Transverse colon (tissue), 4 donors: ENCODE data around the gene VEGFB. TPM values are rescaled to one million over a fixed set of nuclear protein-coding genes. Genes with fewer than 3 reads are reported as not detected.

Experiments
- DNase-seq: peaks from one replicate; pipeline ENCODE4 v3.0.0-alpha.2; 2019
- H3K27ac ChIP-seq, 4 donors: fragments of 200-600 bp; sonication (generic); 2 replicates each; pipeline ENCODE4 v1.5.1; 2016 to 2018; ENCODE audit warnings: inconsistent platforms in 4 of 4
- H3K27me3 ChIP-seq: fragments of 200-600 bp; sonication (generic); 2 replicates; pipeline ENCODE4 v1.5.1; 2017; ENCODE audit warnings: inconsistent platforms
- H3K36me3 ChIP-seq, 4 donors: fragments of 200-600 bp; sonication (generic); 2 replicates each; pipeline ENCODE4 v1.5.1; 2017 to 2019; ENCODE audit warnings: inconsistent platforms in 4 of 4
- H3K4me1 ChIP-seq, 4 donors: fragments of 200-600 bp; sonication (generic); 2 replicates each; pipeline ENCODE4 v1.5.1; 2017 to 2020; ENCODE audit warnings: inconsistent platforms in 4 of 4
- H3K4me3 ChIP-seq, 4 donors: fragments of 200-600 bp; sonication (generic); 1 replicate in 1 of 4; 2 replicates in 3 of 4; pipeline versions ENCODE4 v1.5.1 to v1.6.1; 2017 to 2019; ENCODE audit warnings: inconsistent platforms in 4 of 4
- H3K9me3 ChIP-seq, 2 donors: fragments of 200-600 bp; sonication (generic); 2 replicates each; pipeline ENCODE4 v1.5.1; 2017 to 2019; ENCODE audit warnings: inconsistent platforms in 2 of 2
- EP300 ChIP-seq: sonication (generic); formaldehyde crosslinking; IDR thresholded peaks from one replicate; pipeline ENCODE4 v1.6.1; 2017; ENCODE audit warnings: antibody characterized with exemption, low read depth
- POLR2A ChIP-seq: fragments of 450-650 bp; IDR thresholded peaks from one replicate; pipeline ENCODE4 v1.6.1; 2016; ENCODE audit warnings: antibody characterized with exemption, mild to moderate bottlenecking, moderate library complexity
- POLR2AphosphoS5 ChIP-seq, 3 donors: sonication (generic); formaldehyde crosslinking; IDR thresholded peaks; one replicate each; pipeline ENCODE4 v1.6.1; 2016; ENCODE audit warnings: antibody characterized with exemption in 3 of 3
- WGBS, 2 donors: methylation state at CpG; one replicate each; pipeline ENCODE4 v1.1.5; 2018; ENCODE audit warnings: low coverage in 1 of 2; 5-methylcytosine and 5-hydroxymethylcytosine counted together
- in situ Hi-C, 4 donors: fragments of 200-750 bp; cut with MboI; loops; one replicate each; pipeline versions ENCODE4 v1.15.0 to v1.15.1; 2017; ENCODE audit warnings: low sequenced_read_pairs in 3 of 4, low pct_ligation_motif_present in 1 of 4, low pct_unique_long_range_greater_than_20kb in 1 of 4
- intact Hi-C: fragments of 100-400 bp; cut with DNase I; formaldehyde crosslinking; loops from one replicate; pipeline ENCODE4 v1.15.1; 2023; ENCODE audit warnings: low total_unique reads
- total RNA-seq, 4 donors: library from RNA; depleted of rRNA; stranded (reverse); fragments of >200 nt; gene quantifications; one replicate each; pipeline ENCODE4 v1.1.0, GENCODE V29; 2016
- TF ChIP-seq, protein P1 (sequence below), 5 experiments: fragments of 200-600 bp in 3 of 5; fragments of 450-650 bp in 2 of 5; sonication (generic) in 3 of 5; IDR thresholded peaks; 1 replicate in 2 of 5; 2 replicates in 3 of 5; pipeline ENCODE4 v1.5.1; 2016 to 2017; ENCODE audit warnings: antibody characterized with exemption in 5 of 5, inconsistent platforms in 3 of 5, mild to moderate bottlenecking in 2 of 5, moderate library complexity in 1 of 5

The VEGFB gene
- total RNA-seq, 4 donors from 2014 or later, result 34.0 to 84.9 (median 36.8) TPM

DNA sequence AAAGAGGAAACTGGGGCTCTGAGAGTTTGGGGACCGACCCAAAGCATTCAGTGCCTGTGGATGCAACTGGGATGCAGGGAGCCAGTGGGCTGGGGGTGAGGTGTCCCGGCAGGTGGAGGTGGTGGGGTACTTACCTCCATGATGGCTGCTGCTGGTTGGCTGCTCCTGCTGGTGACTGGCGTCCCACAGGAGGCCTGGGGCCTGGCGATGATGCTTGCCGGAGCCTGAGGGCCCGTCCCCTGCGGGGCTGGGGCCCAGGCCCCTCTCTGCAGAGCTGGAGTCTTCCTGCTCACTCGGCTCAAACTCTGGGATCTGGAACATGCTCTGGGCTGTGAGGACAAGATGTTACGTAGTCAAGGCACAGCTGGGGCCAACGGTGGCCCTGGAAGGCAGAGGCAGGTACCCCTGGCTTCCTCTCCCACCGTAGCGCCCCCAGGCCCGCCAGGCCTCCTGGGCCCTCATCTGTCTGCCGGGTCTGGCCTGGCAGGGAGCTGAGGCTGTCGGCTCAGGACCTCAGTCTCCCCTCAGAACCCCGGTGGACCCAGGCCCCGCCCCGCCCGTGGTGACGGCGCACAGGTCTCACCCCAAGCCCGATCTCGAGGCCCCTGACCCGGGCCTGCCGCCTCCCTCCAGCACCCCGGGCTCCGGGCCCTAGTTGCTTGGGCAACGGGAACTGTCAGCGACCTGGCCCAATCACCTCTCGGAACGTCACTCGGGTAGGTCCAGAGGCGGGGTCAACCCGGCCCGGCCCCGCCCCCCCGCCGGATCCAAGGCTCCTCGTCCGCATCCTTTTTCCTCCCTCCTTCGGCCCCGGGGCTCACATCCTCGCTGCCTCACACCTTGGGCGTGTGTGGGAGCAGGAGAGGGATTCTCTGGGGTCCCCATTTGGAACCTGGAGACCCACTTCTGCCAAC lies 49.9 kb downstream of the VEGFB start, which contains the start of gene BAD:
BAD (minus strand) TSS at position 618 of the 914 bp plus-strand sequence; CDS start at position 321, 297 bp downstream.
- in situ Hi-C loops, result no loop called here
- TF ChIP-seq EP300 (no peak), POLR2A (peak; percentile 85), POLR2AphosphoS5 (IDR thresholded peaks at IDR 0.05) (peak; percentile 82 to 87 (median 85))
- TF ChIP-seq, protein P1, sequence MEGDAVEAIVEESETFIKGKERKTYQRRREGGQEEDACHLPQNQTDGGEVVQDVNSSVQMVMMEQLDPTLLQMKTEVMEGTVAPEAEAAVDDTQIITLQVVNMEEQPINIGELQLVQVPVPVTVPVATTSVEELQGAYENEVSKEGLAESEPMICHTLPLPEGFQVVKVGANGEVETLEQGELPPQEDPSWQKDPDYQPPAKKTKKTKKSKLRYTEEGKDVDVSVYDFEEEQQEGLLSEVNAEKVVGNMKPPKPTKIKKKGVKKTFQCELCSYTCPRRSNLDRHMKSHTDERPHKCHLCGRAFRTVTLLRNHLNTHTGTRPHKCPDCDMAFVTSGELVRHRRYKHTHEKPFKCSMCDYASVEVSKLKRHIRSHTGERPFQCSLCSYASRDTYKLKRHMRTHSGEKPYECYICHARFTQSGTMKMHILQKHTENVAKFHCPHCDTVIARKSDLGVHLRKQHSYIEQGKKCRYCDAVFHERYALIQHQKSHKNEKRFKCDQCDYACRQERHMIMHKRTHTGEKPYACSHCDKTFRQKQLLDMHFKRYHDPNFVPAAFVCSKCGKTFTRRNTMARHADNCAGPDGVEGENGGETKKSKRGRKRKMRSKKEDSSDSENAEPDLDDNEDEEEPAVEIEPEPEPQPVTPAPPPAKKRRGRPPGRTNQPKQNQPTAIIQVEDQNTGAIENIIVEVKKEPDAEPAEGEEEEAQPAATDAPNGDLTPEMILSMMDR (IDR thresholded peaks at IDR 0.05), result no peak

DNA sequence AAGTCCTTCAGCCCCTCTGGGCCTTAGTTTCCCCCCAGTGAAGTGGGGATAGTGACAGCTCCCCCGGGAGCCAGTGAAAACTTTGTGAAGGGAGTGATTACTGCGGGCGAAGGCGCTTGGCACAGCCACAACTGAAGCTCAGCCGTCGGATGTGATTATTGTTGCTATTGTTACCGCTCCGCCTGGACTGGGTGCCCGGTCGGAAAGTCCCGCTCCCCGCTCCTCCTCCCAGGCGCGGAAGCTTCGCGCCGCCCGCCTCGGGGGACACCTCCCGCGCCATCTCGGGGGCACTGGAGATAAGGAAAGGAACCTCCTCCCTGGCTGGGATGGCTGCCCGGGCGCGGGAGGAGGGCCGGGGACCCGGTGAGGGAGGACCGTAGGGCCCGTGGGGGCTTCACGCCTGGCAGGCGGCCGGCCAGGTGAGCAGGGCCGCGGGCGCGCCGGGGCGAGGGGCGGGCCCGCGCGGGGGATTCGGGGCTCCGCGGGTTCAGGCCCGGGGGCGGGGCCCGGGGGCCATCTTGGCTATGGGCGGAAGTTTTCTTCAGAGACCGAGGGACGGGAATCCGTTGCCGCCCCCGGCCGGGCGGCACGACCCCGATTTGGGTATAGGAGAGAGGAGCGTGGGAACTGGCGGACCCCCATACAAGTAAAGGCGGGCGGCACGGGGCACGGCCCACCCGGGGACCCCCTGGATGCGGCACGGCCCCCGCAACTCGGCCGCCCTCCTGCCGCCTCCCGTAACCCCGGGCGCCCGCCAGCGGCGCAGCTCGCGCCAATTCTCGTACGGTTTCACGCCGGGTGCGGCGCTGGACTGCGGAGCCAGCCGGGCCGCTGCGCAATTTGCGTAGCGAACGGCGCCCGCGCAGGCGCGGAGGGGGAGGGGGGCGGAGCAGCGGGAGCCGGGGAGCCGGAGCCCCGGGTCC lies 50.8 kb downstream of the VEGFB start, which contains the start of gene GPR137:
GPR137 (plus strand) TSS at position 887 of the 923 bp plus-strand sequence. CDS start 677 bp downstream, outside the sequence.
- peak within 1 kb of the TSS; percentile 72 to 85 (median 78) for H3K4me3 ChIP-seq
- peaks cover 22 to 32% (median 26%) of the 10 kb centered on the region in 4 donors for H3K4me1 ChIP-seq
- TF ChIP-seq POLR2A, result peak; percentile 17
- TF ChIP-seq, protein P1 (IDR thresholded peaks at IDR 0.05), result no peak
- peak in 2 of 3 donors; percentile 42 to 68 for TF ChIP-seq POLR2AphosphoS5 (IDR thresholded peaks at IDR 0.05)
- TF ChIP-seq EP300, result no peak
- peaks cover 0 to 3% (median 0%) of the 10 kb centered on the region in 4 donors for H3K36me3 ChIP-seq
- WGBS, 2 donors, result 0% methylated on average over 53 of the region's 102 CpGs; no CpG with 5 or more reads in 1 of the 2 donors
- intact Hi-C loops, result no loop called here
- peak within 1 kb of the TSS; percentile 95 to 99 (median 97) for H3K27ac ChIP-seq
- H3K9me3 ChIP-seq, result no peaks in the 10 kb centered on the region
- peaks cover 9% of the 10 kb centered on the region for H3K27me3 ChIP-seq
- in situ Hi-C loops, result no loop called here
- peak; percentile 91 for DNase-seq

More for the DNA sequence above, 49.9 kb downstream of the VEGFB start, which contains the start of gene BAD:
- Histone ChIP-seq H3K9me3 (no peaks in the 10 kb centered on the region), H3K27ac (peak within 1 kb of the TSS; percentile 95 to 99 (median 97)), H3K4me3 (peak within 1 kb of the TSS; percentile 72 to 85 (median 78)), H3K4me1 (peaks cover 22 to 32% (median 26%) of the 10 kb centered on the region in 4 donors), H3K27me3 (no peaks in the 10 kb centered on the region), H3K36me3 (peaks cover 0 to 3% (median 0%) of the 10 kb centered on the region in 4 donors)
- WGBS, 2 donors, result 4% methylated on average over 37 of the region's 44 CpGs; no CpG with 5 or more reads in 1 of the 2 donors
- peak; percentile 97 for DNase-seq
- intact Hi-C loops, result no loop called here

DNA sequence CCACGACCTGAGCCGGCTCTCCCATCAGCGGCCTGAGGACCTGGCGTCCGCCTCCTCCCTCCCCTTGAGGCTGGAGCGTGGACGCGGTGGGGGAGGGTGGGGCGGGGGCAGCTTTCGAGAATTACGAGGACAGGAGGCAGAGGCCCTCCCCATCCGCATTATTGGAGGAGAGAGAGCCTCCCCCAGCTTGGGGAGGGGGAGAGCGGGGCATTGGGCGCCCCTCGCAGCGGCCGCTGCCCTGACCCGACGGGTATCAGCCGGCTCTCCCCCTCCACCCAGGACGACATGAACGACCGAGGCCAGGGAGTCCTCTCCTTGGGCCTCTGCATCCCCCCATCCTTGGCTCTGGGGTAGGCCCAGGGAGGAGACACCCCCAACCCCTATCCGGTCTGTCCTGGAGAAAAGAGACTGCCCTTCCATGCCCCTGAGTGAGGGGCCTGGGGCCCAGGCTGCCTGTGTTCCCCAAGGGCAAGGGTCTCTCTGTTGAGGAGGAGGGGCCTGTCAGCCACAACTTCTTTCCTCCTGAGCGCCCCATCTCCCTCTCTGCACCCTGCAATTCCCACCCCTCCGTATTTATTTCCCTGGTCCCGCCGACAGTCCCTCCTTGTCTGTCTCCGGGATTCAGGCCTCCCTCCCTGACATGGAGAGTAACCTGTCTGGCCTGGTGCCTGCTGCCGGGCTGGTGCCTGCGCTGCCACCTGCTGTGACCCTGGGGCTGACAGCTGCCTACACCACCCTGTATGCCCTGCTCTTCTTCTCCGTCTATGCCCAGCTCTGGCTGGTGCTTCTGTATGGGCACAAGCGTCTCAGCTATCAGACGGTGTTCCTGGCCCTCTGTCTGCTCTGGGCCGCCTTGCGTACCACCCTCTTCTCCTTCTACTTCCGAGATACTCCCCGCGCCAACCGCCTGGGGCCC lies 51.8 kb downstream of the VEGFB start:
- H3K27ac ChIP-seq, result peak overlapping the region; percentile 95 to 99 (median 97)
- intact Hi-C loops, result no loop called here
- H3K4me1 ChIP-seq, result peaks cover 22 to 36% (median 28%) of the 10 kb centered on the region in 4 donors
- in situ Hi-C loops, result no loop called here
- H3K36me3 ChIP-seq, result no peaks in the 10 kb centered on the region
- TF ChIP-seq POLR2A (no peak), EP300 (no peak), POLR2AphosphoS5 (IDR thresholded peaks at IDR 0.05) (no peak)
- TF ChIP-seq, protein P1 (IDR thresholded peaks at IDR 0.05), result no peak
- H3K9me3 ChIP-seq, result no peaks in the 10 kb centered on the region
- peak overlapping the region; percentile 72 to 85 (median 78) for H3K4me3 ChIP-seq
- DNase-seq, result peak; percentile 49
- 23% methylated on average over 38 of the region's 40 CpGs; no CpG with 5 or more reads in 1 of the 2 donors for WGBS, 2 donors
- H3K27me3 ChIP-seq, result peaks cover 18% of the 10 kb centered on the region
